Right lobe of liver (tissue), 4 donors: ENCODE results near the gene TMEM18.

ENCODE experiments used
- CTCF ChIP-seq, 4 donors: fragments of 200-600 bp in 3 of 4; fragments of 450-650 bp in 1 of 4; IDR thresholded peaks; one replicate each; pipeline versions ENCODE4 v1.5.1 to v1.8.0; 2016 to 2022; ENCODE audit warnings: antibody characterized with exemption in 4 of 4, mild to moderate bottlenecking in 2 of 4
- POLR2A ChIP-seq: fragments of 450-650 bp; IDR thresholded peaks from one replicate; pipeline ENCODE4 v1.6.1; 2017; ENCODE audit warnings: antibody characterized with exemption, mild to moderate bottlenecking
- donor health status: DM: no; HTN: no; CAD: no.
- donor health status: DM: no; HTN: no; CAD: no.
- donor health status: DM: no; HTN: yes; CAD: no.

- no peak for TF ChIP-seq CTCF (IDR thresholded peaks at IDR 0.05)
- no peak for TF ChIP-seq POLR2A
Observed at GRCh38 chr2:626491-627339, 50.5 kb downstream of the TMEM18 start.
